ENCODE data around the gene CFAP210.

The CFAP210 gene

GRCh38 chr2:169673106-169673505 is 21.1 kb downstream of the CFAP210 start:
- no peak for DNase-seq (ENCODE audit: low read depth)

- DNase-seq (ENCODE audit: low read depth), result no peak
Observed at GRCh38 chr2:169672406-169672805, 21.8 kb downstream of the CFAP210 start.

GRCh38 chr2:169670937-169671336 is 23.3 kb downstream of the CFAP210 start:
- DNase-seq (ENCODE audit: low read depth), result no peak

DNA sequence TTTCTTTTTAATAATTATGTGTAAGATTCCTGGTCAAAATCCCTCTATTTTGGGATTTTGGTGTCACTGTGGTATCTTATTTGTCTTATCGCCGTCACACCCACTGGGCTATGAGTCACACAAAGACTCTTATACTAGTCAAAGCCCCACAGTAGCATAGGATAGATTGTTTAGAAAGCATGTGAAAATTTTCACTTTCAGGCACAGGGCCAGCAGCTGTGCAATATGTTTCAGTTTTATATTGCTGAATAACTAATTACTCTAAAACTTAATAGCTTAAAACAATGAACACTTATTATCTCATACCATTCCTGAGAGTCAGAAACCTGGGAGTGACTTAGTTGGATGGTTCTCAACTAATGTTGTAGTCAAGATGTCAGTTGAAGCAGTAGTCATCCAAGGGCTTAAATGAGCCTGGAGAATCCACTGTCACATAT is 24.0 kb downstream of the CFAP210 start:
- no peak for DNase-seq (ENCODE audit: low read depth)

DNA sequence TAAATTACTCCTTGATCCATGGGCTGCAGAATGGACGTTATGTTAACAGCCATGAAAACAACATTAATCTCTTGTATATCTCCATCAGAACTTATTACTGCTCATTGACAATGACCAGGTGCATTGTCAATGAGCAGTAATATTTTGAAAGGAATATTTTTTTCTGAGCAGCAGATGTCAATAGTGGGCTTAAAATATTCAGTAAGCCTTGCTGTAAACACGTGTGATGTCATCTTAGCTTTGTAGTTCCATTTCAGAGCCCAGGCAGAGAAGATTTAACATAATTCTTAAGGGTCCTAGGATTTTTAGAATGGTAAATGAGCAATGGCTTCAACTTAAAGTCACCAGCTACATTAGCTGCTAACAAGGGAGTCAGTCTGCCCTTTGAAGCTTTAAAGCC is 26.6 kb downstream of the CFAP210 start:
- DNase-seq (ENCODE audit: low read depth), result no peak

DNA sequence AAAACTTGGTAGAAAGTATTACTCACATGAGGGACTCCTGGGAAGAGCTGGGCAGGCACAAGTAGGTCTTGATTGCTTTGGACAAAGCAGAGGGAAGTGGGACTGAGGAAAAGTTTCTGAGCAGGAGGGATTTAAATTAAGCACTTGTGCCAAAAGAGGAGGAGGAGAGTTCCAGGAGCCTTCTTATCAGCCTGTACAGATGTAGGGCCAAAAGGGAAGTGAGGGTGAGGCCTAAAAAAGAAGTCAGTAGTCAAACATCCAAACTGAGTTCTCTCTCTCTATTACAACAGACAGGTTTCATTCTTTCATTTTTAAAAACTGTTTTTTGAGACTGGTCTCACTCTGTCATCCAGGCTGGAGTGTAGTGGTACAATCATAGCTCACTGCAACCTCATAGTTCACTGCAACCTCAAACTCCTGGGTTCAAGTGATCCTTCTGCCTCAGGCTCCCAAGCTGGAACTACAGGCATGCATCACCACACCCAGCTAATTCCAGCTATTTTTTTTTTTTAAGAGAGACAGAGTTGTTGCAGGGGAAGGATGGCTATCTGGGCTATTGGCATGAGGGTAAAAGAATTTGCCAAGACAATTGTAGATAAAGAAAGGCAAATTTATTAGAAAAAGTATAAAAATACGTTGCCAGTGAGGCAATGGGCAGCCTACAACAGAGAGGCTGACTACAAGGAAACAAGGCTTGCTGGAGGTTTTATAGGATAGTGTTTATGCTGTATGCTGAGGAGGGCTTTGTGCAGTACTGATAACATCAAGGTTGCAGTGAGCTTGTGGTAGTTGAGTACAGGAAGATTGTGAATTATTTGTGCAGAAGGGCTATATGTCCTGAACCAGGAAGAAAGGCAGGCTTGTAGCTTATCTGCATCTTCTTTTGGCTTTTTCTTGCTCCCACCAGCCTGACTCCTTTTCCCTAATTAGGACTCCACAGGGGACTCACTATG is 29.0 kb downstream of the CFAP210 start:
- no peak for DNase-seq (ENCODE audit: low read depth)

DNA sequence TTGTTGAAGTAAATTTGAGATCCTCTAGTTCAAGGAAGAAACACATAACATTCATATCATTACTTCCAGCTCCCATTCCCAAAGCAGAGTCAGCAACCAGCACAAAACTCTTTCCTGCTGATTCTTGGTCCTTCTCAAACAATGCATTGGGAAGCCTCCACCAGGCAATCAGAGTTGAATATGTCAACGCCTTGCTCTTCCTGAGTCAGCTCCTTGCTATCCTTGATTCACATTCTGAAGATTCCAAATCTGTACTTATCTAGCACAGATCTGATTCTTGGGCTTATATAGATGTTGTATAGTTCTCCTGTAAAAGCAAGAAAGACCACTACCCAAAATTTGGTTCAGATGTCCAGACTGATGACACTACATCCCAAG is 29.6 kb downstream of the CFAP210 start:
- no peak for DNase-seq (ENCODE audit: low read depth)

- no peak for DNase-seq (ENCODE audit: low read depth)
Observed at GRCh38 chr2:169663247-169663646, 31.0 kb downstream of the CFAP210 start.

- DNase-seq (ENCODE audit: low read depth), result no peak
Observed at GRCh38 chr2:169662744-169663143, 31.5 kb downstream of the CFAP210 start.

- no peak for DNase-seq (ENCODE audit: low read depth)
Observed at GRCh38 chr2:169661265-169661664, 32.9 kb downstream of the CFAP210 start.

DNA sequence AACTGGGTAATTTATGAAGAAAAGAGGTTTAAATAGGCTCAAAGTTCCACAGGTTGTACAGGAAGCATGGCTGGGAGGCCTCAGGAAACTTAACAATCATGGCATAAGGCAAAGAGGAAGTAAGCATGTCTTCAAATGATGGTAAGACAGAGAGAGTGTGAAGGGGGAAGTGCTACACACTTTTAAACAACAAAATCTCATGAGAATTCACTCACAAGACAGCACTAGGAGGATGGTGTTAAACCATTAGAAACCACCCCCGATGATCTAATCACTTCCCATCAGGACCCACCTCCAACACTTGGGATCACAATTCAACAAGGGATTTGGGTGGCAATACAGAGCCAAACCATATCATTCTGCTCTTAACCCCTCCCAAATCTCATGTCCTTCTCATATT is 34.9 kb downstream of the CFAP210 start:
- no peak for DNase-seq (ENCODE audit: low read depth)

GRCh38 chr2:169658877-169659276 is 35.3 kb downstream of the CFAP210 start:
- no peak for DNase-seq (ENCODE audit: low read depth)

- DNase-seq (ENCODE audit: low read depth), result no peak
Observed at GRCh38 chr2:169656164-169656563, 38.0 kb downstream of the CFAP210 start.

GRCh38 chr2:169653636-169654035 is 40.6 kb downstream of the CFAP210 start:
- no peak for DNase-seq (ENCODE audit: low read depth)

DNA sequence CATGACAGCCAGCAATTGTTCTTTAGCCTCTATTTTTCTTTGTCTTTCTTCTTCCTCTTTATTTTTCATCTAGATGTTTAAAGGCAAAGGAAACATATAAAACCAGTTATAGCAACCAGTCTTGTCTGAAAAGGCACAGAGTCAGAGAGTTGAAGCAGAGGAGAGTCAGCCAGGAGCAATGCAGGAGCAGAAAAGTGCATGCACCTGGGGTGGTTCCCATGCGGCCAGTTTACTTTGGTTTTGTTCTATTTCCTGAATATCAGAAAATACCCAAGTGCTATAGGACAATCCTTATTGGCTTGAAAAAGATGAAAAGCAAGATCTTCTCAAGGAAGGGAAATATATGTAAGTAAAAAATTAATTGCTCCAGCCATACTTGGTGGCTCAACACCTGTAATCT is 44.9 kb downstream of the CFAP210 start:
- no peak for DNase-seq (ENCODE audit: low read depth)

DNA sequence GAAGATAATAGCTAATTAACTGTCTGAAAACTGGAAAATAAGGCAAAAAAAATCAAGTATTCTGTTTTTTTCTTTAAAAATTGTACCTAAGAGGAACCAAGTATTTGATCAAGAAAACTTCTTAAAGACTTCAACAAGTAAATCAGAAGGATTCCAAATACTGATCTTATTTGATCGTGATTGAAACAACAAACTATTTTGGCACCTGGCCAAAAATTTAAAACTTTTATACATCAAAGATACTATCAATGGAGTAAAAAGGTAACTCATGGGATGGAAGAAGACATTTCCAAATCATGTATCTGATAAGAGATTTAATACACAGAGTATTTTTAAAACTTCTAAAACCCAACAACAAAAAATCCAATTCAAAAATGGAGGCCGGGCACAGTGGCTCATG is 46.7 kb downstream of the CFAP210 start:
- no peak for DNase-seq (ENCODE audit: low read depth)

- no peak for DNase-seq (ENCODE audit: low read depth)
Observed at GRCh38 chr2:169644173-169644572, 50.0 kb downstream of the CFAP210 start.

DNA sequence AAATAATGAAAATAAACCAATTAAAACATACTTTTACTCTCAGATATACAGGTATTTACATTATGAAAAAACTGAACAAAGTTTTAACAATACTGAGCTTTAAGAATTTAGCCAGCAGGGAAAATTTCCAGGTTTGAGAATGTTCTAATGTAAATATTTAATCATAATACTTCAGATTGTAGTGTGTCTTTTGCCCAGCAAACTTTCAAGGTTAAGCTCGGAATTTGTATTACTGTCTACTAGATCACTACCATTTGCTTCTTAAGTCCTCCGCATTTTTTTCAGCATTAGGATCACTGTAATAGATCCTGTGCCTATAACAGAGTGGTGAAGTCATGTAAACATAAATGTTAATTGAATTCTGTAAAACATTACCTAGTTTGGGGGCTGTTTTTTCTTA is 52.7 kb downstream of the CFAP210 start:
- no peak for DNase-seq (ENCODE audit: low read depth)

GRCh38 chr2:169640104-169640503 is 54.1 kb downstream of the CFAP210 start:
- no peak for DNase-seq (ENCODE audit: low read depth)

DNA sequence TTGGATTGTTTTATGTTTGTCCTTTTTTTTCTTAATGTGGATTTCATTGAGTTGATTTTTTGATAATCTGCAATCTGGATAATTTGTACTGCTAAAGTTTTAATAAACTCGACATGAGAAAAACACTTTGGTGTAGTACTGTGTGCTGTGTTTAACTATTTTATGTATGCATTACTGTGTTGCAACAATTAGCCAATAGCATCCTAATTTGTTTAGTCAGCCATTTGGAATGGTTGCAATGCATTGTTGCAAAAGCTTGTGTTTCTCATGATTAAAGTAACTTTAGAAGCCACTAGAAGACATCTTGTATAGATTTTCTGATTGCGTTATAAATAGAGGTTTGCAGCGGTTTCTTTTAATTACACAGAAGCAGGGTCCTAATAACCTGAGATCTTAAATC is 56.6 kb downstream of the CFAP210 start:
- DNase-seq (ENCODE audit: low read depth), result no peak

- no peak for DNase-seq (ENCODE audit: low read depth)
Observed at GRCh38 chr2:169636440-169637097, 57.6 kb downstream of the CFAP210 start.

- DNase-seq (ENCODE audit: low read depth), result no peak
Observed at GRCh38 chr2:169625781-169626180, 68.4 kb downstream of the CFAP210 start.

DNA sequence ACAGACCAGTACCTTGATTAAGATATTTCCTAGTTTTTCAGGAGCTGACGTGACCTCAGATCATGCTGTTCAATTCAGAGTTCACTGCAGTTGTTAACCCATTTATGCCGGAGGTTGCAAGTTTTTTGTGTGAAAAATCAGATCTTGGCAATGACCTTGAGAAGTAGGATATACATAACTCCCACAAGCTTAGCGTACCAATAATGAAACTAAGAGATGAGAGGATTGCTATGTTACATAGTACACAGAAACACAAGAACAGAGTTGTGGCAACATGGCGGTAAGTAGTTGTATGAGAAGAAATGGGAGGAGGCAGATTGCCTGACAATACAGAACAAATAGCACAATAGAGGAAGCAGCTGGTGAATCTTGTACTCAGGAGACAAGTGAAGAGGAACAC is 71.0 kb downstream of the CFAP210 start:
- no peak for DNase-seq (ENCODE audit: low read depth)
